Left lung (tissue), 10 donors: ENCODE measurements around the gene SLC35F3. TPM values are rescaled to one million over a fixed set of nuclear protein-coding genes. Genes with fewer than 3 reads are reported as not detected.

Experiments
- ATAC-seq: fragments of 200-7000 bp; cut with Tn5 transposase; one replicate; pipeline ENCODE4 v1.9.1; 2020; ENCODE audit warnings: moderate library complexity
- DNase-seq, 4 donors: peaks; one replicate each; pipeline ENCODE4 v3.0.0-alpha.2; 2013 to 2020
- H3K27ac ChIP-seq, 2 donors: fragments of 200-600 bp; sonication (generic) in 1 of 2; one replicate each; pipeline versions ENCODE4 v1.5.0 to v1.8.0; 2020 to 2021
- H3K27me3 ChIP-seq, 2 donors: fragments of 200-600 bp; sonication (generic) in 1 of 2; one replicate each; pipeline versions ENCODE4 v1.5.0 to v1.8.0; 2020 to 2021
- H3K36me3 ChIP-seq, 2 donors: fragments of 200-600 bp; sonication (generic) in 1 of 2; one replicate each; pipeline versions ENCODE4 v1.5.0 to v1.8.0; 2020 to 2021
- H3K4me1 ChIP-seq, 2 donors: fragments of 200-600 bp; one replicate each; pipeline ENCODE4 v1.8.0; 2021
- H3K4me3 ChIP-seq, 2 donors: fragments of 200-600 bp; sonication (generic) in 1 of 2; one replicate each; pipeline versions ENCODE4 v1.5.0 to v1.8.0; 2020 to 2021; ENCODE audit warnings: mild to moderate bottlenecking in 1 of 2
- H3K9me3 ChIP-seq, 2 donors: fragments of 200-600 bp; sonication (generic) in 1 of 2; one replicate each; pipeline versions ENCODE4 v1.5.0 to v1.8.0; 2020 to 2021
- intact Hi-C, 2 donors: fragments of 100-400 bp; cut with DNase I; formaldehyde crosslinking; loops; one replicate each; pipeline versions ENCODE4 v1.11.2 to v1.14.2; 2022
- polyA plus RNA-seq, 6 donors: library from polyadenylated mRNA; unstranded; fragments of 120-200 nt; gene quantifications; one replicate each; pipeline ENCODE4 v1.2.1, GENCODE V29; 2013; ENCODE audit not compliant: insufficient read length in 6 of 6
- total RNA-seq, 2 donors: library from RNA; stranded (reverse); fragmentation: NEBNext Ultra II Directional; extraction: Animal tissue kit (Norgen Biotek cat#: 25700); gene quantifications; one replicate each; pipeline ENCODE4 v1.2.1, GENCODE V29; 2021
- TF ChIP-seq, protein P1 (sequence below), 2 donors: fragments of 200-600 bp; sonication (generic) in 1 of 2; IDR thresholded peaks; one replicate each; pipeline versions ENCODE4 v1.5.0 to v1.8.0; 2021; ENCODE audit warnings: antibody characterized with exemption in 2 of 2
- donor health status: DM: no; HTN: yes; CAD: no.
- donor health status: DM: no; HTN: no; CAD: no.

SLC35F3 gene
- total and polyA plus RNA-seq, 8 donors: 0.58 to 1.9 (median 1.5) TPM

DNA sequence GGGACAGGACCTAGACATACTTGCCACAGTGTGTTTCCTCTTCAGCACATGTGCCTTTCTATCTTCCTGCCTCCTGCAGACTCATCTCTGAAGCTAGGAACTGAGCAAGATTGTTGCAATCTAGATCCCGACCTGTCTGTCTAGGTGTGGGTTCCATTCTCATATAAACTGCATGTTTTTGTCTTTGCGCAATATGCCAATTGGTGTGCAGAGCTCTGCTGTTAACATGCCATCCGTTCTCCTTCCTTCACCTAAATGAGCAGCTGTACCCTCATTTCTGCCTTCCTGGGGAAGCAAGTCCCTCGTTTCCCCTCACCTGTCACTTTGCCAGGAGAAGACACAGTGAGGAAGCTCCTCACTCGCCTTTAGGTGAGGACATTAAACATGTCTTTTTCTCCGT, 55.5 kb downstream of the SLC35F3 start:
- DNase-seq: no peak
- Histone ChIP-seq H3K4me1 (no peaks in the 10 kb centered on the region), H3K27ac (no peak overlapping the region), H3K4me3 (no peak overlapping the region), H3K27me3 (no peaks in the 10 kb centered on the region), H3K36me3 (no peaks in the 10 kb centered on the region), H3K9me3 (peaks cover 0 to 18% of the 10 kb centered on the region in 2 donors)
- intact Hi-C loops: no loop called here
- no peak for ATAC-seq
- TF ChIP-seq, protein P1, sequence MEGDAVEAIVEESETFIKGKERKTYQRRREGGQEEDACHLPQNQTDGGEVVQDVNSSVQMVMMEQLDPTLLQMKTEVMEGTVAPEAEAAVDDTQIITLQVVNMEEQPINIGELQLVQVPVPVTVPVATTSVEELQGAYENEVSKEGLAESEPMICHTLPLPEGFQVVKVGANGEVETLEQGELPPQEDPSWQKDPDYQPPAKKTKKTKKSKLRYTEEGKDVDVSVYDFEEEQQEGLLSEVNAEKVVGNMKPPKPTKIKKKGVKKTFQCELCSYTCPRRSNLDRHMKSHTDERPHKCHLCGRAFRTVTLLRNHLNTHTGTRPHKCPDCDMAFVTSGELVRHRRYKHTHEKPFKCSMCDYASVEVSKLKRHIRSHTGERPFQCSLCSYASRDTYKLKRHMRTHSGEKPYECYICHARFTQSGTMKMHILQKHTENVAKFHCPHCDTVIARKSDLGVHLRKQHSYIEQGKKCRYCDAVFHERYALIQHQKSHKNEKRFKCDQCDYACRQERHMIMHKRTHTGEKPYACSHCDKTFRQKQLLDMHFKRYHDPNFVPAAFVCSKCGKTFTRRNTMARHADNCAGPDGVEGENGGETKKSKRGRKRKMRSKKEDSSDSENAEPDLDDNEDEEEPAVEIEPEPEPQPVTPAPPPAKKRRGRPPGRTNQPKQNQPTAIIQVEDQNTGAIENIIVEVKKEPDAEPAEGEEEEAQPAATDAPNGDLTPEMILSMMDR (IDR thresholded peaks at IDR 0.05): no peak

- no peak for DNase-seq
- peaks cover 0 to 21% of the 10 kb centered on the region in 2 donors for H3K9me3 ChIP-seq
- no peak overlapping the region for H3K4me3 ChIP-seq
- TF ChIP-seq, protein P1 (IDR thresholded peaks at IDR 0.05): no peak
- intact Hi-C loops: no loop called here
- ATAC-seq: no peak
- H3K27ac ChIP-seq: no peak overlapping the region
- no peaks in the 10 kb centered on the region for H3K36me3 ChIP-seq
- no peaks in the 10 kb centered on the region for H3K4me1 ChIP-seq
- H3K27me3 ChIP-seq: no peaks in the 10 kb centered on the region
Measured at GRCh38 chr1:233960386-233960785, 55.9 kb downstream of the SLC35F3 start.

GRCh38 chr1:233962878-233963277, 58.4 kb downstream of the SLC35F3 start:
- no peak overlapping the region for H3K4me3 ChIP-seq
- no peak for DNase-seq
- H3K9me3 ChIP-seq: peaks cover 0 to 15% of the 10 kb centered on the region in 2 donors
- ATAC-seq: no peak
- no peaks in the 10 kb centered on the region for H3K36me3 ChIP-seq
- TF ChIP-seq, protein P1 (IDR thresholded peaks at IDR 0.05): no peak
- intact Hi-C loops: no loop called here
- H3K4me1 ChIP-seq: no peaks in the 10 kb centered on the region
- no peaks in the 10 kb centered on the region for H3K27me3 ChIP-seq
- H3K27ac ChIP-seq: no peak overlapping the region

GRCh38 chr1:233965856-233966255, 61.4 kb downstream of the SLC35F3 start:
- intact Hi-C loops: no loop called here
- Histone ChIP-seq H3K27ac (no peak overlapping the region), H3K27me3 (no peaks in the 10 kb centered on the region), H3K36me3 (no peaks in the 10 kb centered on the region), H3K9me3 (peaks cover 0 to 13% of the 10 kb centered on the region in 2 donors), H3K4me1 (no peaks in the 10 kb centered on the region), H3K4me3 (no peak overlapping the region)
- TF ChIP-seq, protein P1 (IDR thresholded peaks at IDR 0.05): no peak
- ATAC-seq (no peak), DNase-seq (no peak)

DNA sequence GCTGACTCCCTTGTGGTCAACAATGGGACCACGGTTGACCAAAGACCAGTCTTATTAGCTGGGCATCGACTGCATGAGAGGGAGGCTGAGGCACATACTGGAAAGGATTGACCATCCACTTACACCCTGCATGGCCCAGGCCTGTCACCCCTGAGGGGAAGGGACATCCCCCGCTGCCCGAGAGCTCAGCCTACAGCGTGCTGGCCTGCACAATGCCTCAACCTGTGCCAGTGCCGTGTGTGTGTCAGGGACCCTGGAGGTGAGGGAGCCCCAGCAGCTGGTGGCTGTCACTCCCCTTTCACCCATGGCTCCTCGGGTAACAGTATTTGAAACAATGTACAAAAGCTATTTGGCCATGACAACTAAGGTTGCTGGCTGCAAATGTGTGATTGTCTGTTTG, 67.3 kb downstream of the SLC35F3 start:
- Histone ChIP-seq H3K27me3 (no peaks in the 10 kb centered on the region), H3K4me3 (no peak overlapping the region), H3K27ac (no peak overlapping the region), H3K9me3 (no peaks in the 10 kb centered on the region), H3K4me1 (no peaks in the 10 kb centered on the region), H3K36me3 (no peaks in the 10 kb centered on the region)
- no peak for ATAC-seq
- TF ChIP-seq, protein P1 (IDR thresholded peaks at IDR 0.05): no peak
- DNase-seq: no peak
- intact Hi-C loops: no loop called here
